Suprapubic skin (tissue), 4 donors: ENCODE data around the gene XPO6. TPM values are rescaled to one million over a fixed set of nuclear protein-coding genes. Genes with fewer than 3 reads are reported as not detected.

Source experiments
- DNase-seq, 2 donors: peaks; one replicate each; pipeline ENCODE4 v3.0.0-alpha.2; 2019; ENCODE audit warnings: low spot score in 2 of 2
- H3K27ac ChIP-seq: fragments of 200-600 bp; sonication (generic); one replicate; pipeline ENCODE4 v1.5.1; 2019
- H3K27me3 ChIP-seq: fragments of 200-600 bp; sonication (generic); one replicate; pipeline ENCODE4 v1.5.1; 2019
- H3K36me3 ChIP-seq: fragments of 200-600 bp; sonication (generic); one replicate; pipeline ENCODE4 v1.5.1; 2019
- H3K4me1 ChIP-seq: fragments of 200-600 bp; sonication (generic); one replicate; pipeline ENCODE4 v1.5.1; 2019
- H3K4me3 ChIP-seq: fragments of 200-600 bp; sonication (generic); one replicate; pipeline ENCODE4 v1.5.1; 2019; ENCODE audit warnings: mild to moderate bottlenecking
- H3K9me3 ChIP-seq: fragments of 200-600 bp; sonication (generic); one replicate; pipeline ENCODE4 v1.5.1; 2019
- EP300 ChIP-seq: sonication (generic); formaldehyde crosslinking; IDR thresholded peaks from one replicate; pipeline ENCODE4 v1.6.1; 2017; ENCODE audit warnings: antibody characterized with exemption
- POLR2A ChIP-seq, 2 donors: fragments of 450-650 bp; IDR thresholded peaks; one replicate each; pipeline ENCODE4 v1.6.1; 2017; ENCODE audit warnings: antibody characterized with exemption in 2 of 2, mild to moderate bottlenecking in 2 of 2, moderate library complexity in 2 of 2
- POLR2AphosphoS5 ChIP-seq, 3 donors: sonication (generic); formaldehyde crosslinking; IDR thresholded peaks; one replicate each; pipeline ENCODE4 v1.6.1; 2017; ENCODE audit warnings: antibody characterized with exemption in 3 of 3
- WGBS: methylation state at CpG from one replicate; pipeline ENCODE4 v1.1.5; 2018; 5-methylcytosine and 5-hydroxymethylcytosine counted together
- total RNA-seq, 4 donors: library from RNA; depleted of rRNA; stranded (reverse); fragments of >200 nt; gene quantifications; one replicate each; pipeline ENCODE4 v1.1.0, GENCODE V29; 2016
- TF ChIP-seq, protein P1 (sequence below), 2 donors: fragments of 200-600 bp in 1 of 2; fragments of 450-650 bp in 1 of 2; sonication (generic) in 1 of 2; IDR thresholded peaks; one replicate each; pipeline ENCODE4 v1.5.1; 2016 to 2019; ENCODE audit warnings: antibody characterized with exemption in 2 of 2, mild to moderate bottlenecking in 1 of 2, moderate library complexity in 1 of 2

Gene XPO6
- total RNA-seq, 4 donors from 2014 or later: 78.6 to 161 (median 88.1) TPM

DNA sequence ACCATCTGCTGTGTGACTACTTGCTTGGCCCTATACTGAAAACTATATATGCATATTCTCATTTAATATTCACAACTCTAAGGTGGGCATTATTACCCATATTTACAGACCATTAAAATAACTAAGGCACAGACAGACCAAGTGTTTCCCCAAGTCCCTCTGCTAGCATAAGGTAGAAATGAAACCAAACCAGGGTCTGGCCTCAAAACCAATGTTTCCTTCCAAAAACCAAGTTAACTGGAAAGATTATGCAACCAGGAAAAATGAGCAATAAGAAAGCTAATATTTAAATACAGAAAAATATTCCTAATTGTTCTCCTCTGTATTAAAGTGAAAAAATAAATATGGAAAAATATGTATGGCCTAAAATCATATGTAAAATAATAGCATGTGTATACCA lies 50.1 kb downstream of the XPO6 start:
- Histone ChIP-seq H3K27ac (no peak overlapping the region), H3K9me3 (no peaks in the 10 kb centered on the region), H3K36me3 (peaks cover 20% of the 10 kb centered on the region), H3K4me3 (no peak overlapping the region), H3K4me1 (peaks cover 8% of the 10 kb centered on the region), H3K27me3 (no peaks in the 10 kb centered on the region)
- TF ChIP-seq POLR2AphosphoS5 (IDR thresholded peaks at IDR 0.05): no peak
- no peak for TF ChIP-seq EP300
- TF ChIP-seq, protein P1, sequence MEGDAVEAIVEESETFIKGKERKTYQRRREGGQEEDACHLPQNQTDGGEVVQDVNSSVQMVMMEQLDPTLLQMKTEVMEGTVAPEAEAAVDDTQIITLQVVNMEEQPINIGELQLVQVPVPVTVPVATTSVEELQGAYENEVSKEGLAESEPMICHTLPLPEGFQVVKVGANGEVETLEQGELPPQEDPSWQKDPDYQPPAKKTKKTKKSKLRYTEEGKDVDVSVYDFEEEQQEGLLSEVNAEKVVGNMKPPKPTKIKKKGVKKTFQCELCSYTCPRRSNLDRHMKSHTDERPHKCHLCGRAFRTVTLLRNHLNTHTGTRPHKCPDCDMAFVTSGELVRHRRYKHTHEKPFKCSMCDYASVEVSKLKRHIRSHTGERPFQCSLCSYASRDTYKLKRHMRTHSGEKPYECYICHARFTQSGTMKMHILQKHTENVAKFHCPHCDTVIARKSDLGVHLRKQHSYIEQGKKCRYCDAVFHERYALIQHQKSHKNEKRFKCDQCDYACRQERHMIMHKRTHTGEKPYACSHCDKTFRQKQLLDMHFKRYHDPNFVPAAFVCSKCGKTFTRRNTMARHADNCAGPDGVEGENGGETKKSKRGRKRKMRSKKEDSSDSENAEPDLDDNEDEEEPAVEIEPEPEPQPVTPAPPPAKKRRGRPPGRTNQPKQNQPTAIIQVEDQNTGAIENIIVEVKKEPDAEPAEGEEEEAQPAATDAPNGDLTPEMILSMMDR (IDR thresholded peaks at IDR 0.05): no peak
- TF ChIP-seq POLR2A (IDR thresholded peaks at IDR 0.05): no peak
- no peak for DNase-seq

DNA sequence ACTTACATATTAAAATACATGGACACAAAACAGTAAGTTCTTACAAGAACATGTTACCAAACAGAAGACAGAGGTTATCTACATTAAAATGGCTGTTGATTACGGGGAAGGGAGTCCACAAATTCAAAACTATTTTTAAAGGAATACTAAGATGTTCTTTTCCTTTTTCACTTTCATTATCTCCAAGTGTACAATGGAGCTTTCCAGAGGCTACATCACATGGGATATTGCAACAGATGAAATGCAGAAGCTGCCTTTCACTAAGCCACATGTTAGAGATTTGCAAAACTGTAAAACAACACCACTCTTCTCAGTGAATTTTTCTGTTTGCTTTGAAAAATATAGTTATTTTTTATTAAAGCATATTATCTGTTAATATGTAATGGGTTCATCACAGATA lies 53.6 kb downstream of the XPO6 start:
- 59% methylated on average over 1 of the region's 1 CpG for WGBS
- Histone ChIP-seq H3K27ac (peak overlapping the region; percentile 48), H3K27me3 (no peaks in the 10 kb centered on the region), H3K4me3 (no peak overlapping the region), H3K36me3 (peaks cover 26% of the 10 kb centered on the region), H3K4me1 (peaks cover 8% of the 10 kb centered on the region), H3K9me3 (no peaks in the 10 kb centered on the region)
- TF ChIP-seq POLR2AphosphoS5 (IDR thresholded peaks at IDR 0.05) (no peak), EP300 (no peak), POLR2A (IDR thresholded peaks at IDR 0.05) (no peak)
- TF ChIP-seq, protein P1 (IDR thresholded peaks at IDR 0.05): no peak
- no peak for DNase-seq

DNA sequence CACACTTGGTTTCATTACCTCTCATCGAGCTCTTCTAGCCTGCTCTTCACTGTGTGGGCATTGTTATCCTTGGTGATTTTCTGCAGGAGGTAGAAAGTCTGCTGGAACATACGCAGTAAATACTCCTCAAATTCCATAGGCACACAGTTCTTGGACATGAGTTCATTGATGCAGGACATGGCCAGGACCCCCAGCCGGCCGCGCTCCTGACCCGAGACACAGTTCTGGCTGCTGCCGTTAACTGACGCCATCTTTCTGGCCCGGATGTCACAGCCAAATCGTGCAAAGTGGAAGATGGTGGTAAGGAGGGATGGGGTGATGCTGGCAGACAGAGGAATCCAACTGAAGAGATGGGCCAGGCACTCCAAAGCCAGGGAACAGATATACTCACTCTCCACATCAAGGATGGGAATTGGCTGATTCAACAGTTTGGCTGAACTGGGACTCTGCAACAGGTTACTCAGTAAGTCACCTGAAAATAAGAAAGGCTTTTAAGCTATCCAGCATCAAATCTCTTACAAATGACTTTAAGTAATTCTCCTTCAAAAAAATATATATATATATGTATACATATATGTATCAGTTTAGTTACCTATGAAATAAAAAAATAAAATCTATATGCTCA lies 55.6 kb downstream of the XPO6 start:
- Histone ChIP-seq H3K27ac (no peak overlapping the region), H3K9me3 (no peaks in the 10 kb centered on the region), H3K27me3 (no peaks in the 10 kb centered on the region), H3K36me3 (peaks cover 45% of the 10 kb centered on the region), H3K4me1 (peaks cover 8% of the 10 kb centered on the region), H3K4me3 (no peak overlapping the region)
- TF ChIP-seq POLR2A (IDR thresholded peaks at IDR 0.05) (no peak), EP300 (no peak), POLR2AphosphoS5 (IDR thresholded peaks at IDR 0.05) (no peak)
- TF ChIP-seq, protein P1 (IDR thresholded peaks at IDR 0.05): no peak
- no peak for DNase-seq
- WGBS: 96% methylated on average over 10 of the region's 10 CpGs

DNA sequence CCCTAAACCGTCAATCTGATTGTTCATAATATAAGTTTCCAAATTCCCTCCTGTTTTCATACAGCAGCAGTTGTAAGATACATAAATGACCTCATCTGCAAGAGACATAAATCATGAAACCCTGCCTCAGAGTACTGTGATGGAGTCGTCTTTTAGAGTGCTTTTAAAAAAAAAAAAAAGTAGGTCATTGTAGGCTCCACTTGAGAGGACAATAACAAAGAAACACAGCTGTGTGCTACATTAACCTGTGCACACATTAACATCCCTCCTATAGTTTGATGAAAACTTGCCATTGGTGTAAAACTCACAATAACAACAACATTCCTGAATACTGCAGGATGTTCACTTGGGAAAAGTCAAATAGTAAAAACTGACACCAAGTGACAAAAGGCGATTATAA lies 56.5 kb downstream of the XPO6 start:
- Histone ChIP-seq H3K4me1 (peaks cover 8% of the 10 kb centered on the region), H3K36me3 (peaks cover 52% of the 10 kb centered on the region), H3K27me3 (no peaks in the 10 kb centered on the region), H3K27ac (no peak overlapping the region), H3K4me3 (no peak overlapping the region), H3K9me3 (no peaks in the 10 kb centered on the region)
- DNase-seq: no peak
- TF ChIP-seq EP300: no peak
- TF ChIP-seq POLR2A (IDR thresholded peaks at IDR 0.05): no peak
- TF ChIP-seq POLR2AphosphoS5 (IDR thresholded peaks at IDR 0.05): no peak
- 70% methylated on average over 3 of the region's 3 CpGs for WGBS

DNA sequence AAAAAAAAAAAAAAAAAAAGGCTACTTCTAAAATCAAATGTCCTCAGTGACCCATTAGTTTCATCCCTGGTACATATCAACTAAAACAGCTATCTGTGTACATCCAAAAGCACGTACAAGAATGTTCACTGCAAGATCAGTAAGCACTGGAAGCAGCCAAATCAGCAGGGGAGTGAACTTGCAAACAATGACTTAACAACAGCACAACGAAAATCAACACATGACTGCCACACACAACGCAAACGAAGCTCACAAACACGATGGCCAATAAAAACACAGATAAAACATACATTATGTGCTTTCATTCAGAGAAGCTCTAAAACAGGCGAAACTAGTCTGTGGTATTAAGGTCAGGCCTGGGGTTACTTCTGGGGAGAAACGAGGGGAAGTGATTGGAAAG lies 60.6 kb downstream of the XPO6 start:
- DNase-seq: no peak

More for the DNA sequence above, 60.6 kb downstream of the XPO6 start:
- Histone ChIP-seq H3K27me3 (no peaks in the 10 kb centered on the region), H3K36me3 (peaks cover 84% of the 10 kb centered on the region), H3K9me3 (no peaks in the 10 kb centered on the region), H3K27ac (no peak overlapping the region), H3K4me3 (no peak overlapping the region), H3K4me1 (no peaks in the 10 kb centered on the region)
- TF ChIP-seq, protein P1 (IDR thresholded peaks at IDR 0.05): no peak
- no peak for TF ChIP-seq POLR2A (IDR thresholded peaks at IDR 0.05)
- WGBS: 87% methylated on average over 7 of the region's 7 CpGs
